Stimulated activated CD4-positive, alpha-beta T cell treated with anti-CD3 and anti-CD28 coated beads, Interleukin-4, amount 100 ng/mL, for 48 hours (primary cell): ENCODE data around the gene EGLN2.
"Not testable (repeated sequence)": the region's sequence is repeated elsewhere in the genome, so short reads cannot be mapped to it uniquely, and the experiment has no call there.

Source experiments
- DNase-seq, 2 donors: peaks; one replicate each; pipeline ENCODE4 v3.0.0-alpha.2; 2020; ENCODE audit warnings: low read depth in 2 of 2

The EGLN2 gene

DNA sequence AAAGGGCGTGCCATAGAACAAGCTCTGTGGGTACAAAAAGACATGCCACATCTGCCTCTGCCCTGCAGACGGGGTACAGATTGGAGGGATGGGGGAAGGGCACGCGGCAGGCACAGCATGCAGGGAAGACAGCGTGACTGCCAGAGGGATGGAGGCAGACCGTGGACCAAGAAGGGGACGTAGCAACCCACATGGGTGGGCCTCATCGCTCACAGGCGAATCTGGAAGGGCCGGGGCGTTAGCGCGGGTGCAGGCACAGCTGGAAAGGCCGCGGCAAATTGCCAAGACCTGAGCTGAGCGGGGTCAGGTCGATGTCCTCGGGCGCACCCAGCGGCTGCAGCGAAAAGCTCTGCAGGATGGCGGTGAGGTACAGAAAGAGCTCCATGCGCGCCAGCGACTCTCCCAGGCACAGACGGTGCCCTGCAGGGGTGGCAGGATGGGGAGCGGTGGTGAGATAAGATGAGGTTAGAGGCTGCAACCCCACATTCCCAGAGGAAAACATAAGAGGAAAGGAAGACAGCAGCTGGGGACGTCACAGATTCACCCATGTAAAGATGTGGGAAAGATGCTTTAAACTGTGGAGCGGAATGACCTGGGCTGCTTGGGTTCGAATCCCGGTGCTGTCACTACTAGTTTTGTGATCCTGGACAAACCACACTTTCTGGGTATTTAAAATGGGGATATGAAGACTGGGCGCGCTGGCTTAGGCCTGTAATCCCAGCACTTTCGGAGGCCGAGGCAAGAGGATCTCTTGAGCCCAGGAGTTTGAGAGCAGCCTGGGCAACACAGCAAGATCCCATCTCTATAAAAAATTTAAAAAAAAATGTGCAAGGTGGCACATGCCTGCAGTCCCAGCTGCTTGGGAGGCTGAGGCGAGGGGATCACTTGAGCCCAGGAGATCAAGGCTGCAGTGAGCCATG is 19.7 kb downstream of the EGLN2 start:
- DNase-seq: peak; percentile 60 to 71

DNA sequence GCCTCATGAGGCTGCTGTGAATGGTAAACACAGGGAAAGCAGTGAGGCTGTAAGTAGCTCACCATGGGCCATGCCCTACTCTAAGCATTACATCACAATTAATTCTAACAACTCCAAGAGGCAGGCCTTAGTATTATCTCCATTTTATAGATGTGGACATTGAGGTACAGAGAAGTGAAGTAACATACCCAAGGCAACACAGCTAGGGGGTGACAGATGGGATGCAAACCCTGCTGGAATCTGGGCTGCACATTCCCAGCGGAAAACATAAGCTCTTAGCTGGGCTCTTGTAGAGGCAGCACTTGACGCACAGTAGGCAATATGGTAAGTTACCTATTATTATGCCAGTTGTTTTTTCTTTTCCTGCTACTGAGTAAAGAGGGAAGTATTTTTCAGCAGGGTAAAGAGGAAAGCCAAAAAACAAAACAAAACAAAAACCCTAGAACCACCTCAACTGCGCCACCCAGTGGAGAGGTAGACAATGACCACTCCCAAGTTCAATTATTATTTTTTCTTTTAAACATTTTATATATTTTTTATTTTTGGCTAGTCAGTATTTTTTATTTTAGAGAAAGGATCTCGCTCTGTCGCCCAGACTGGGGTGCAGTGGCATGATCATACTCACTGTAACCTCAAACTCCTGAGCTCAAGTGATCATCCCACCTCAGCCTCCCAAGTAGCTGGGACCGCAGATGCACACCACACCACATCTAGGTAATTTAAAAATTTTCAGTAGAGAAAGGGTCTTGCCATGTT is 20.7 kb downstream of the EGLN2 start:
- DNase-seq: not testable (repeated sequence)

DNA sequence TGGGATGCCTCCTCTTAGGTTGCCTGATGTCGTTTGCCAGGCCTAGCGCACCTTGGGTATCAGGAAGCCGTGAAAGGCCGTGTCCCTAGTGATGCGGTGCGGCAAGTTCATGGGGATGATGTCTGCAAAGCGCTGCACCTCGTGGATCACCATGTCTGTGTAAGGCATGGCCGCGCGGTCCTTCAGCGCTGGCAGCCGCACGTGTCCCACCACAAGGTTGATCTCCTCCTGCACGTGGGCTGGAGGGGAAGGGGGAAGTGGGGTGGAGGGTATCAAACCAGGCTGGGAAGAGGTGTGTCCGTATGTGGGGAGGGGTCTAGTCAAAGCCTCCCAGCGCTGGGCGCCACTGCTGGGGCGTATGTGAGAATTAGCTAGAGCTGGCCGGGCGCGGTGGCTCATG is 23.2 kb downstream of the EGLN2 start:
- DNase-seq: no peak

DNA sequence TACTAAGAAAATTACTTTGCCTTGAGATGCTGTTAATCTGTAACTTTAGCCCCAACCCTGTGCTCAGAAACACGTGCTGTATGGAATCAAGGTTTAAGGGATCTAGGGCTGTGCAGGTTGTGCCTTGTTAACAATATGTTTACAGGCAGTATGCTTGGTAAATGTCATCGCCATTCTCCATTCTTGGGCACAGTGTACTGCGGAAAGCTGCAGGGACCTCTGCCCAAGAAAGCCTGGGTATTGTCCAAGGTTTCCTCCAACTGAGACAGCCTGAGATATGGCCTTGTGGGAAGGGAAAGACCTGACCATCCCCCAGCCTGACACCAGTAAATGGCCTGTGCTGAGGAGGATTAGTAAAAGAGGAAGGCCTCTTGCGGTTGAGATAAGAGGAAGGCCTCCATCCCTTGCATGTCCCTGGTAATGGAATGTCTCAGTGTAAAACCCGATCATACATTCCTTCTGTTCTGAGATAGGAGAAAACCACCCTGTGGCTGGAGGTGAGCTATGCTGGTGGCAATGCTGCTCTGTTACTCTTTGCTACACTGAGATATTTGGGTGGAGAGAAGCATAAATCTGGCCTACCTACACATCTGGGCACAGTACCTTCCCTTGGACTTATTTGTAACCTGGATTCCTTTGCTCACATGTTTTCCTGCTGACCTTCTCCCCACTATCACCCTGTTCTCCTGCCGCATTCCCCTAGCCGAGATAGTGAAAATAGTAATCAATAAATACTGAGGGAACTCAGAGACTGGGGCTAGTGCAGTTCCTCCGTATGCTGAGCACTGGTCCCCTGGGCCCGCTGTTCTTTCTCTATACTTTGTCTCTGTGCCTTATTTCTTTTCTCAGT is 23.9 kb downstream of the EGLN2 start:
- DNase-seq: not testable (repeated sequence)

DNA sequence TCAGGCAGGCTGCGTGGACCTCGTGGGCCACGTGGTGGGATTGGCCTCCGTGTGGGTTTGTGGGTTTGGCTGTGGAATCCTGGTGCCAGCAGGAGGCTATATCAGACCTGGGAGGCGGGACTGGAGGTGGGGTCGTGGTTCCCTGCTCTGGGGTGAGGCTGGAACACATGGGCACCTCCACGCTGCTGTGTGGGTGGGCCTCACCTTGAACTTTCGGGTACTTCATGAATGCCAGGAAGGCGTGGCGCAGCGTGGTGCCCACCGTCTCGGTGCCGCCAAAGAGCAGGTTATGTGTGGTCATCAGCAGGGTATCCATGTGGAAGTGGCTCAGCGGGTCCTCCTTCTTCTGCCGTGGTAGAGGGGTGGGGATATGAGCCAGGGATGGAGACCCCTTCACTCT is 25.9 kb downstream of the EGLN2 start:
- DNase-seq: not testable (repeated sequence)

DNA sequence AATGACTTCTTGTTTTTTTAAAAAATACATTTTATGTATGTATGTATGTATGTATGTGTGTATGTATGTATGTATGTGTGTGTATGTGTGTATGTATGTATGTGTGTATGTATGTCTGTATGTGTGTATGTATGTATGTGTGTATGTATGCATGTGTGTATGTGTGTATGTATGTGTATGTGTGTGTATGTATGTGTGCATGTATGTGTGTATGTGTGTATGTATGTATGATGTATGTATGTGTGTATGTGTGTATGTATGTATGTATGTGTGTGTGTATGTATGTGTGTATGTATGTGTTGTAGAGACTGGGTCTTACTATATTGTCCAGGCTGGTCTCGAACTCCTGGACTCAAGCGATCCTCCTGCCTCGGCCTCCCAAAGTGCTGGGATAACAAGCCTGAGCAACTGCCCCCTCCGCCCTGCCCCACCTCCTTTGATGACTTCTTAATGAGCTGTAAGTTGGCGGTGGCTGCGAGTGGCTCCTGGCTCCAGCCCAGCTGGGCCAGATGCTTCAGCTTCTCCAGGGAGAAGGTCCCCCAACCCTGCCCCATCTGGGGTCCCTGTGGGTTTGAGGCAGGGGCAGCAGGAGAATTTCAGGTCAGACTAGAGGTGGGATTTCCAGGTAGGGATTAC is 26.6 kb downstream of the EGLN2 start:
- DNase-seq: not testable (repeated sequence)

DNA sequence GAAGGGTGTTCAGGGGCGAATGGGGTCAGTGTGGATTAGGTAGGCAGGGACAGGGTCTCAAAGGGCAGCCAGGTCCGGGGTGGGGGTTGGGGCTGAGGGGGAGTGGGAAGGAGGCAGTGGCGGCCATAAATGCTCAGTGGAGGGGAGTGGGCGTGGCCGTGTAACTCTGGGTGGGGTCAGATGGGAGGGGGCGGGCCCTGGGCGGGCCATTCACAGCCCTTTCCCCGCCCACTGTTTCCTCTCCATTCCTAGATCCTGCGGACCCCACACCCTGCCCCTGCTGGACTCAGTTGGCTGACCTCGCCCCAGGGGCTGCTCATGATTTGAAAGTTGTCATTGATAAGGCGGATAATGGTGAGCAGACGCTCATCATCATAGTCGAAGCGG is 27.3 kb downstream of the EGLN2 start:
- not testable (repeated sequence) for DNase-seq

DNA sequence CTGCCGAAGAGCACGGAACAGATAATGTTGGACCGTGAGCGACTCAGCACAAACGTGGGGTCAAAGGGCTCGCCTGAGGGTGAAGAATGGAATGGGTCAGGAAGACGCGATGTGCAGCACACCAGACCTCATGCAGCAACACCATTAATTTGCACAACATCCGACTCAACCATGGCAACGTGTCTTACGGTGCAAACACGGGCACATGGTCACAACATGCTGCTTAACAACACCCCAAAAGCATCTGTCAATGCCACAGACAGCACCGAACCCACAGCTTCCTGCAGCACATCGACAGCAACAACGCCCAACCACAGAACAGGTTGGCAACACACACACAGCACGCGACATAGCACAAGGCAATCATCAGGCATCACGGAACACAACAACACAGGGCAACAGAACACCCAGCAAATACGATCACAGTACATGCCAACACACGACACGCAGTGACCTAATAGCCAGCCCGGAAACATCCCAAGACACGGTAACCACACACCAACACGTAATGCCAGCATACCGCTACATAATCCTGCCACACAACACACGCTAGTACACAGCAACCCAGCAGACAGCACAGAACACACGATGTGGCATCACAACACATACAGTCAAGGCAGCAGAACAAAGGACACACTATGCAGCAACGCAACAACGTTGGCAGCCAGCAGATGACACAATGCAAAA is 27.9 kb downstream of the EGLN2 start:
- DNase-seq: not testable (repeated sequence)

DNA sequence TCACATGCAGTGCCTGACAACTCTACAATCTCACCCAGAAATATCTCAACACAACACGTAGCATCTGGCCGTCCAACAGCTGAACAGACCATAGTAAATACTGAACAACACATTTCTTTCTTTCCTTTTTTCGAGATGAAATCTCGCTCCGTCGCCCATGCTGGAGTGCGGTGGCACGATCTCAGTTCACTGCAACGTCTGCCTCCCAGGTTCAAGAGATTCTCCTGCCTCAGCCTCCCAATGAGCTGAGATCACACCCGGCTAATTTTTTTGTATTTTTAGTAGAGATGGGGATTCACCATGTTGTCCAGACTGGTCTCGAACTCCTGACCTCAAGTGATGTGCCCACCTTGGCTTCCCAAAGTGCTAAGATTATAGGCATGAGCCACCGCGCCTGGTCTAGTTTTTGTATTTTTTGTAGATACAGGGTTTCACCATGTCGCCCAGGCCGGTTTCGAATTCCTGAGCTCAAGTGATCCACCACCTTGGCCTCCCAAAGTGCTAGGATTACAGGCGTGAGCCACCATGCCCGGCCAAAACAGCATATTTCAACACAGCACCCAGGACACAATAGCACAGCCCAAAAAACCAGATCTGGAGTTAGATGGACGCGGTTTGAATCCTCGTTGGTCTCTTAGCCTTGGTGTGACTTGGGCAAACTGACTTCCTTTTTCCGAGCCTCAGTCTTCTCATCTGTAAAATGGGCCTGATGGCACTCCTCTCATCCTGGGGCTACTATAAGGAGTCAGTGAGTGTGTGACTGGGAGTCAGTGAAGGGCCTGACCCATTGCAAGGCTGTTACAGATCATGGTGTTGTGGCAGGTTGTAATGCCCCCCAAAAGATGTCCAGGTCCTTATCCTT is 28.6 kb downstream of the EGLN2 start:
- no peak for DNase-seq

DNA sequence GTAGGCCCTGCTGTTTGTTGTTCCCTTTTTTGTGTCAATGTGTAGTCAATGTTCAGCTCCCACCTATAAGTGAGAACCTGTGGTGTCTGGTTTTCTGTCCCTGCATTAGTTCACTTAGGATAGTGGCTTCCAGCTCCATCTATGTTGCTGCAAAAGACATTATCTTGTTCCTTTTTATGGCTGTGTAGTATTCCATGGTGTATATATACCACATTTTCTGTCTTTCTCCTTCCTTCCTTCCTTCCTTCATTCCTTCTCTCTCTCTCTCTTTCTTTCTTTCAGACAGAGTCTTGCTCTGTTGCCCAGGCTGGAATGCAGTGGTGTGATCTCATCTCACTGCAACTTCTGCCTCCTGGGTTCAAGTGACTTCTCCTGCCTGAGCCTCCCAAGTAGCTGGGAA is 30.2 kb downstream of the EGLN2 start:
- DNase-seq: no peak

DNA sequence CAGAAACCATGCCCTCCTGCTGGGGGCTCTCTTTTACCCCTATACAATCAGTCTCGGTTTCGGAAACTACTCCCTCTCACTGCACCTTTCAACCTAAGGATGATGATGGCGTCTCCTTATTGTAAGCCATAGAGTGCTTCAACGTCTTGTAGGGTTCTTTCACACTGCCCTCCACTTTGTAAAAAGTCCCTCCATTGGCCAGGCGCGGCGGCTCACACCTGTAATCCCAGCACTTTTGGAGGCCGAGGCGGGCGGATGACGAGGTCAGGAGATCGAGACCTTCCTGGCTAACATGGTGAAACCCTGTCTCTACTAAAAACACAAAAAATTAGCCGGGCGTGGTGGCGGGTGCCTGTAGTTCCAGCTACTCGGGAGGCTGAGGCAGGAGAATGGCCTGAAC is 31.8 kb downstream of the EGLN2 start:
- not testable (repeated sequence) for DNase-seq

DNA sequence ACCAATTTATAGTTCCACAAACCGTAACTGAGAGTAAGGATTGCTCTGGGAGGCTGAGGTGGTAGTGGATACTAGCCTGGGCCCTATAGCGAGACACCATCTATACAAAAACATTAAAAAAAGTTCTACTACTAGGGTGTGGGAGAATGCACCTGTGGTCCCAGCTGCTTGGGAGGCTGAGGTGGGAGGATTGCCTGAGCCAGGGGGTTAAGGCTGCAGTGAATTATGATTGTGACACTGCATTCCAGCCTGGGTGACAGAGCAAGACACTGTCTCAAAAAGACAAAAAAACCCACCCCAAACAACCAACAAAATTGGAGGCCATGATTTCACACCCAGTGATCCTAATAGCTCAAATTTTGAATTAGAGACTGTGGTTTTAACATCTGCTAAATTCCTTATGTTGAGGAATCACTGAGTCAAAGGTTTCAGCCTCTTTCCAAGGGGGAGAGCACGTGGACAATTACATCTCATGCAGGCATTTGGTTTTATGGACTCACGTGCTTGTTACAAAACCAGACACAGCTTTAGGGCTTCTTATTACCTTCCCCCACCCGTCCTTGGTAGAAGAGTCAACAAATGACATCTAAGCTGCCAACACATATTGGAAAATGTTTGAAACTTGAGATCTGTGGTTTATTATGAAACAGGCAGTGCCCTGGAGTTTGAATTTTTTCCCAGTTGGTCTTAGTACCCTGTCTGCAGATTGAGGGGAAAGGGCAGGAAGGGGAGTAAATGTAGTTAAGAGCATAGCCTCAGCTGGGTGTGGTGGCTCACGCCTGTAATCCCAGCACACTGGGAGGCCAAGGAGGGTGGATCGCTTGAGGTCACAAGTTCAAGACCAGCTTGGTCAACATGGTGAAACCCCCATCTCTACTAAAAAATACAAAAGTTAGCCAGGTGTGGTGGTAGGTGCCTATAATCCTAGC is 32.8 kb downstream of the EGLN2 start:
- no peak for DNase-seq

DNA sequence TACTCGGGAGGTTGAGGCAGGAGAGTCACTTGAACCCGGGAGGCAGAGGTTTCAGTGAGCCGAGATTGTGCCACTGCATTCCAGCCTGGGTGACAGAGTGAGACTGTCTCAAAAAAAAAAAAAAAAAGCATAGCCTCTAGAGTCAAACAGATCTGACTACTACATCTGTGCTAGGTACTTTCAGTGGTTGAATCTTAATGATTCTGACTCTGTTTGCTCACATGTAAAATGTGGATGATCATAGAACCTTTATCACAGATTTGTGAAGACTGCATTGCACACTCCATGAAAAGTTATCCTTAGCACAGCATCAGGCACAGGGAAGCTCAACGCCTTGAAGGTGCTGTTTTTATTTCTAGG is 33.4 kb downstream of the EGLN2 start:
- not testable (repeated sequence) for DNase-seq

DNA sequence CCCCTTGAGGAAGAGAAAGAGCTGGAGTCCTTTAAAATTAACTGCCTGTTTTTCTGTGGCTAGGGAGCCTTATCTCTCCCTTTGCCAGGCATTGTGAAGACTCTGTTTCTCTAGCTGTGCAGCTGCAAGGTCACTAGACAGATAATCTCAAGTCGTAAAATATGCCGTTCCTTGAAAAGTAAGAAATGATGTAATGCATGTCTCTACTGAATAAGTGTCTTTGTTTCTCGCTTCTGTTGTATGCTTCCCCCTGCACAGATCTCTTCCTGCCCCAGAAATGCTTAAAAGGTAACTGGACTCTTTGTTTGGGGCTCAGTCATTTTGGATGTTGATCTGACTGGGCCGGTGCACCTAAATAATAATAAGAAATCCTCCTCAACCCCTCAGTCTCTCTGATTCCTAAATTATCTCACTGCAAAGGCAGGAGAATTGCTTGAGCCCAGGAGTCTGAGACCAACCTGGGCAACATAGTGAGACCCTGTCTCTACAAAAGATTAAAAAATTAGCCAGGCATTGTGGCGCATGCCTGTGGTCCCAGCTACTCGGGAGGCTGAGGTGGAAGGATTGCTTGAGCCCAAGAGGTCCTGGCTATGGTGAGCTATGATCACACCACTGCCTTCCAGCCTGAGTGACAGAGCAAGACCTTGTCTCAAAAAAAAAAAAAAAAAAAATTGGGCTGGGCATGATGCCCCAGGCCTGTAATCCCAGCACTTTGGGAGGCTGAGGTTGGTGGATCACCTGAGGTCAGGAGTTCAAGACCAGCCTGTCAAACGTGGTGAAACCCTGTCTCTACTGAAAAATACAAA is 34.9 kb downstream of the EGLN2 start:
- DNase-seq: not testable (repeated sequence)

DNA sequence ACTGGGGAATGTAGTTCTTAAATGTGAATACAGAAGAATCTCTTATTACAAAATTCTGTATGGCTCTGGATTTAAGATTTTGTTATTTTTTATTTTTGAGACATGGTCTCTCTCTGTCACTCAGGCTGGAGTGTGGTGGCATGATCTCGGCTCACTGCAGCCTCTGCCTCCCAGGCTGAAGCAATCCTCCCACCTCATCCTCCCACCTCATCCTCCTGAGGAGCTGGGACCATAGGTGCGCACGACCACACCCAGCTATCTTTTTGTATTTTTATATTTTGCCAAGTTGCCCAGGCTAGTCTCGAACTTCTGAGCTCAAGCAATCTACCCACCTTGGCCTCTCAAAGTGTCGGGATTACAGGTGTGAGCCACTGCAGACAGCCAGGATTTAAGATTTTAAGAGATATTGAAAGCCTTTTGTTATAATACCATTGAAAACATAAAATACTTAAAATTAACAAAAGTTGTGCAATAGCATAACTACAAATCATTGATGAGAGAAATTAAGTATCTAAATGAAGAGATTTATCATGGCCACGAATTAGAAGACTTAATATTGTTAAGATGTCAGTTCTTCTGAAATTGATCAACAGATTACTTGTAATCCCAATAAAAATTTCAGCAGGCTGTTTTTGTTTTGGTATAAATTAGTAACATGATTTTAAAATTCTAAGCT is 37.9 kb downstream of the EGLN2 start:
- no peak for DNase-seq

DNA sequence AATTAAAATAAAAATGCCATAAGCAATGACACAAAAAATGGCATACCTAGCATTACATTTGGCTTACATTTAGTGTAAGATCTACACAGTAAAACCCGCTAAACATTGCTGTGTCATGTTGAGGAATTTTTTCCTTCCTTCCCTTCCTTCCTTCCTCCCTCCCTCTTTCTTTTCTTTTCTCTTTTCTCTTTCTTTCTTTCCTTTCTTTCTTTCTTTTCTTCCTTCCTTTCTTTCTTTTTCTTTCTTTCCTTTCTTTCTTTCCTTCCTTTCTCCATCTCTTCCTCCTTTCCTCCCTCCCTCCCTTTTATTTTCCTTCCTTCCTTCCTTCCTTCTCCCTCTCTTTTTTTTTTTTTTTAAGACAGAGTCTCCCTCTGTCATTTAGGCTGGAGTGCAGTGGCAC is 39.5 kb downstream of the EGLN2 start:
- DNase-seq: not testable (repeated sequence)

DNA sequence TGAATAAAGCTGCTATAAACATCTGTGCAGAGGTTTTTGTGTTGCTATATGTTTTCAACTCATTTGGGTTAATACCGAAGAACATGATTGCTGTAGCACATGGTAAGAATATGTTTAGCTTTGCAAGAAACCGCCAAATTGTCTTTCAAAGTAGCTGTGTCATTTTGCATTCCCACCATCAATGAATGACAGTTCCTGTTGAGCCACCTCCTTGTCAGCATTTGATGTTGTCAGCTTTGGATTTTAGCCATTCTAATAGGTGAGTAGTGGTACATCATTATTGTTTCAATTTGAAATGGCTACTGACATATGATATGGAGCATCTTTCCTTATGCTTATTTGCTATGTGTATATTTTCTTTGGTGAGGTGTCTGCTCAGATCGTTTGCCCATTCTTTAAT is 43.0 kb downstream of the EGLN2 start:
- not testable (repeated sequence) for DNase-seq
